Mesenchymal stem cell (in vitro differentiated cells and primary cell): ENCODE measurements around the gene NCOA7.
A peak's percentile ranks its signal among the peaks of the same experiment; 100 is the strongest.

Source experiments
- DNase-seq: peaks from one replicate; pipeline ENCODE4 v3.0.0-alpha.2; 2013
- H2AFZ ChIP-seq: one replicate; pipeline ENCODE4 v1.6.1; 2013; ENCODE audit warnings: low read depth, mild to moderate bottlenecking, control low read depth, inconsistent platforms, low read length, moderate library complexity
- H2AK5ac ChIP-seq: 2 replicates; pipeline ENCODE4 v1.6.1; 2013; ENCODE audit warnings: low read length, moderate library complexity, mild to moderate bottlenecking, inconsistent platforms; ENCODE audit not compliant: severe bottlenecking
- H2BK120ac ChIP-seq: one replicate; pipeline ENCODE4 v1.6.1; 2013; ENCODE audit warnings: low read depth, mild to moderate bottlenecking, inconsistent platforms, low read length, moderate library complexity
- H2BK12ac ChIP-seq, 2 experiments: one replicate each; pipeline ENCODE4 v1.6.1; 2013; ENCODE audit warnings: inconsistent platforms in 2 of 2, low read length in 2 of 2, mild to moderate bottlenecking in 2 of 2, moderate library complexity in 2 of 2, control low read depth in 1 of 2
- H2BK15ac ChIP-seq: one replicate; pipeline ENCODE4 v1.6.1; 2013; ENCODE audit warnings: mild to moderate bottlenecking, low read depth, inconsistent platforms; ENCODE audit not compliant: poor library complexity, severe bottlenecking
- H2BK5ac ChIP-seq: 2 replicates; pipeline ENCODE4 v1.6.1; 2013; ENCODE audit warnings: low read depth, mild to moderate bottlenecking, low read length, control low read depth, inconsistent platforms; ENCODE audit not compliant: poor library complexity, severe bottlenecking
- H3K14ac ChIP-seq, 2 experiments: one replicate each; pipeline ENCODE4 v1.6.1; 2013; ENCODE audit warnings: inconsistent platforms in 2 of 2, low read length in 2 of 2, control low read depth in 1 of 2, mild to moderate bottlenecking in 1 of 2, moderate library complexity in 1 of 2
- H3K18ac ChIP-seq, 2 experiments: one replicate each; pipeline ENCODE4 v1.6.1; 2013; ENCODE audit warnings: inconsistent platforms in 2 of 2, low read length in 2 of 2, control low read depth in 1 of 2, low read depth in 1 of 2, mild to moderate bottlenecking in 1 of 2
- H3K23ac ChIP-seq, 2 experiments: one replicate each; pipeline ENCODE4 v1.6.1; 2013; ENCODE audit warnings: inconsistent platforms in 2 of 2, low read length in 2 of 2, mild to moderate bottlenecking in 2 of 2, moderate library complexity in 2 of 2, control low read depth in 1 of 2
- H3K27ac ChIP-seq: 2 replicates; pipeline ENCODE4 v1.5.1; 2013; ENCODE audit warnings: mild to moderate bottlenecking, moderate library complexity, low read length, control low read depth, inconsistent platforms; ENCODE audit not compliant: poor library complexity, severe bottlenecking
- H3K27me3 ChIP-seq, 2 experiments: 2 replicates each; pipeline versions ENCODE4 v1.6.1 to v1.7.0; 2013; ENCODE audit warnings: low read length in 2 of 2, mild to moderate bottlenecking in 2 of 2, moderate library complexity in 2 of 2, control low read depth in 1 of 2, inconsistent platforms in 1 of 2; ENCODE audit not compliant: control insufficient read depth in 1 of 2, insufficient read depth in 1 of 2
- H3K36me3 ChIP-seq, 2 experiments: 2 replicates each; pipeline versions ENCODE4 v1.6.1 to v1.7.0; 2013; ENCODE audit warnings: low read length in 2 of 2, control low read depth in 1 of 2, inconsistent platforms in 1 of 2, low read depth in 1 of 2, mild to moderate bottlenecking in 1 of 2; ENCODE audit not compliant: insufficient read depth in 2 of 2, control insufficient read depth in 1 of 2
- H3K4ac ChIP-seq, 2 experiments: one replicate each; pipeline ENCODE4 v1.6.1; 2013; ENCODE audit warnings: inconsistent platforms in 2 of 2, low read length in 2 of 2, mild to moderate bottlenecking in 2 of 2, moderate library complexity in 2 of 2, control low read depth in 1 of 2, low read depth in 1 of 2
- H3K4me1 ChIP-seq: 2 replicates; pipeline ENCODE4 v1.6.1; 2013; ENCODE audit warnings: low read depth, low read length, control low read depth; ENCODE audit not compliant: control insufficient read depth, insufficient read depth
- H3K4me2 ChIP-seq: 2 replicates; pipeline ENCODE4 v1.6.1; 2013; ENCODE audit warnings: low read length, mild to moderate bottlenecking, inconsistent platforms; ENCODE audit not compliant: poor library complexity, severe bottlenecking
- H3K4me3 ChIP-seq, 2 experiments: 2 replicates each; pipeline versions ENCODE4 v1.5.1 to v1.7.0; 2013; ENCODE audit warnings: low read length in 2 of 2, mild to moderate bottlenecking in 2 of 2, control low read depth in 1 of 2, low read depth in 1 of 2; ENCODE audit not compliant: insufficient read depth in 1 of 2
- H3K79me1 ChIP-seq: replicated peaks from 2 replicates; pipeline ENCODE4 v1.6.1; 2013; ENCODE audit warnings: mild to moderate bottlenecking, control low read depth, low read length, inconsistent platforms; ENCODE audit not compliant: poor library complexity, severe bottlenecking
- H3K9ac ChIP-seq: 2 replicates; pipeline ENCODE4 v1.7.0; 2013; ENCODE audit warnings: mild to moderate bottlenecking, low read length, moderate library complexity
- H3K9me3 ChIP-seq: 2 replicates; pipeline ENCODE4 v1.7.0; 2013; ENCODE audit warnings: mild to moderate bottlenecking, low read length; ENCODE audit not compliant: control insufficient read depth
- H4K8ac ChIP-seq: one replicate; pipeline ENCODE4 v1.6.1; 2013; ENCODE audit warnings: inconsistent platforms, mild to moderate bottlenecking, low read length, moderate library complexity
- H4K91ac ChIP-seq: one replicate; pipeline ENCODE4 v1.6.1; 2013; ENCODE audit warnings: mild to moderate bottlenecking, low read length, inconsistent platforms
- WGBS: methylation state at CpG from one replicate; pipeline ENCODE4 v1.1.7; 2013; ENCODE audit warnings: mixed read lengths; 5-methylcytosine and 5-hydroxymethylcytosine counted together

The NCOA7 gene

DNA sequence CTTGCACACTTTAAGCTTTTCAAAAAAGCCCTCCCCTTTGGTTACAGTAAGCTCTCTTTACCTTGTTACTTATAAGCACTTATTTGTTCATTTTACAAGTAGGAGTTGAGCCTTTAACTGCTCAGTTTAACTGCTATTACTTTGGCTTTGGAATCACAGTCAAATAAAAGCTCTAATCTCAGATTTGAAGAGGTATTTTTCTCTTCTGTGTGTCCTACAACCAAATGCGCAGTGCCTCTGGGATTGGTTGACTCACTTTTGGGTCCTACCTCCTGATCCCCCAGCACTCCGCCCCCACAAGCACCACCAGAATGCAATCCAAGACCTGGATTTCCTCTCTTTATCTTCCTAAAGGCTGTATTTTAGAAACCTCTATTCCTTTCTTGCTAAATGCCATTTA lies 2.5 kb downstream of the NCOA7 start:
- H3K18ac ChIP-seq, result no peak overlapping the region
- H4K8ac ChIP-seq, result no peak overlapping the region
- peaks cover 6% of the 10 kb centered on the region for H3K79me1 ChIP-seq
- no peaks in the 10 kb centered on the region for H3K9me3 ChIP-seq
- H3K14ac ChIP-seq, result no peak overlapping the region
- no peak overlapping the region for H3K23ac ChIP-seq
- H2AK5ac ChIP-seq, result no peak overlapping the region
- peak overlapping the region; percentile 90 for H3K9ac ChIP-seq
- no peak overlapping the region for H2AFZ ChIP-seq
- H3K27ac ChIP-seq, result no peak overlapping the region
- no peak overlapping the region for H2BK12ac ChIP-seq
- H3K4me1 ChIP-seq, result peaks cover 8% of the 10 kb centered on the region
- H4K91ac ChIP-seq, result no peak overlapping the region
- H2BK15ac ChIP-seq, result no peak overlapping the region
- H3K27me3 ChIP-seq, result no peaks in the 10 kb centered on the region
- H3K36me3 ChIP-seq, result peaks cover 0 to 12% of the 10 kb centered on the region in 2 experiments
- H3K4me2 ChIP-seq, result no peak overlapping the region
- H2BK120ac ChIP-seq, result no peak overlapping the region
- DNase-seq, result no peak
- peak overlapping the region in 1 of 2 experiments; percentile 97 for H3K4me3 ChIP-seq
- WGBS, result 98% methylated on average over 2 of the region's 2 CpGs
- no peak overlapping the region for H2BK5ac ChIP-seq
- no peak overlapping the region for H3K4ac ChIP-seq

DNA sequence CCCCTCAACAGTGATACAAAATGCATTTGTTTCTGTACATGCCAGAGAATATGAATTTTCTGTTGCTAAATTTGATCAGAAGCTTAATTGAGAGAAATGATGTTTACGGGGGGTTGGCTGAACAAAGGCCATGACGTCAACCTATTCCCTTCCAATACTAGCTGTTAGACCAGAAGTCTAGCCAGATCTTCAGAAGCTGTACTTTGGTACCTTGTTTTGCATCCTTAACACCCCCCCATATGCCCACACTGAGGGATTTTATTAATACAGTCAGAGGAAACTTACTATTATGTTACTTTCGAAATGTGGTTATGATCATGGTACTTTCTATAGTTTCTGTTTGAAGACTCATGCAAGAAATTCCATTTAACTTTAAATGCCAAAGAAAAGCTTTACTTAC lies 3.1 kb downstream of the NCOA7 start:
- Histone ChIP-seq H3K4me1 (peaks cover 8% of the 10 kb centered on the region), H3K27ac (no peak overlapping the region), H3K36me3 (peaks cover 0 to 12% of the 10 kb centered on the region in 2 experiments), H4K8ac (no peak overlapping the region), H2BK15ac (no peak overlapping the region), H3K79me1 (peaks cover 6% of the 10 kb centered on the region), H2BK5ac (no peak overlapping the region), H3K18ac (no peak overlapping the region), H3K14ac (no peak overlapping the region), H2AFZ (no peak overlapping the region), H3K23ac (no peak overlapping the region), H2BK12ac (no peak overlapping the region), H3K27me3 (no peaks in the 10 kb centered on the region), H2BK120ac (no peak overlapping the region), H3K4ac (no peak overlapping the region), H3K9me3 (no peaks in the 10 kb centered on the region), H4K91ac (no peak overlapping the region), H3K4me3 (peak overlapping the region in 1 of 2 experiments; percentile 97), H3K4me2 (no peak overlapping the region), H2AK5ac (no peak overlapping the region), H3K9ac (peak overlapping the region; percentile 90)
- 100% methylated on average over 2 of the region's 3 CpGs for WGBS
- no peak for DNase-seq

DNA sequence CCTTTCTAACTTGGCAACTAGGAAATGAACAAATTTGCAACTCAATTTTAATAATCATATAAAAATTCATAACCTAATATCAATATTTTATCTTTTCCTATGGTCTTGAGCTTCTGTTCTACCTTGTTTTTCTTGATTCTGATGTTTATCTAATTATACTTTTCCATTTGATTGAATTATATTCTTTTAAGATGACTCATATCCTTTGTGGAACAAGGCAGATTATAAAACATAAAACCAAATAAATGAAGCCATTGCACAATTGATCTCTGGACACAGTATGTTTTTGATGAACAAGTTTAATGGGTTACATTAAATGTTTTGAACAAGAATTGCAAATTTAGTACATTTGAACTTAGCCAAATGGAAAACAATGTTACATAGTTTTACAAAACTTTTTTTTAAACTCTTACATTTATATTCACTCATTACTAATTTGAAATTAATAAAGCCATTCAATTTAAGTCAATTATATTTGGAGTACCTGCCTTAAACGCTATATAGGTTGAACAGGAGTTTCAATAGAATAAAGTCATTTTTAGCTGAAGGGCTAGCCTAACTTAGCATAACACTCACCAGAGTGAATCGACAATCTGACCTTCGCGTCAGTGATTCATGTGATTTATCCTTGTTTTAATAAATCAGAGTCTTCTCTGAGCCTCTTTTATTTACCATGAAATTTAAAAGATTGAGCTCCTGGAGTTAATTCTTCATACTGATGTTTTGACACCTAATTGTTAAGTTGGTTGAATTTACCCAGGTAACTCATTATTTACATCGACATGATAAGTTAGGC lies 3.8 kb downstream of the NCOA7 start:
- Histone ChIP-seq H3K4me3 (peak overlapping the region in 1 of 2 experiments; percentile 97), H2BK5ac (no peak overlapping the region), H3K79me1 (peaks cover 6% of the 10 kb centered on the region), H3K4ac (no peak overlapping the region), H3K9ac (peak overlapping the region; percentile 90), H3K36me3 (peaks cover 0 to 16% of the 10 kb centered on the region in 2 experiments), H4K91ac (no peak overlapping the region), H3K4me1 (peaks cover 7% of the 10 kb centered on the region), H3K27me3 (no peaks in the 10 kb centered on the region), H4K8ac (no peak overlapping the region), H2BK12ac (no peak overlapping the region), H3K9me3 (no peaks in the 10 kb centered on the region), H3K18ac (no peak overlapping the region), H2BK120ac (no peak overlapping the region), H2AFZ (no peak overlapping the region), H3K14ac (no peak overlapping the region), H3K23ac (no peak overlapping the region), H2BK15ac (no peak overlapping the region), H2AK5ac (no peak overlapping the region), H3K4me2 (no peak overlapping the region), H3K27ac (no peak overlapping the region)
- DNase-seq, result no peak
- no CpG with 5 or more reads among the region's 5 CpGs for WGBS

DNA sequence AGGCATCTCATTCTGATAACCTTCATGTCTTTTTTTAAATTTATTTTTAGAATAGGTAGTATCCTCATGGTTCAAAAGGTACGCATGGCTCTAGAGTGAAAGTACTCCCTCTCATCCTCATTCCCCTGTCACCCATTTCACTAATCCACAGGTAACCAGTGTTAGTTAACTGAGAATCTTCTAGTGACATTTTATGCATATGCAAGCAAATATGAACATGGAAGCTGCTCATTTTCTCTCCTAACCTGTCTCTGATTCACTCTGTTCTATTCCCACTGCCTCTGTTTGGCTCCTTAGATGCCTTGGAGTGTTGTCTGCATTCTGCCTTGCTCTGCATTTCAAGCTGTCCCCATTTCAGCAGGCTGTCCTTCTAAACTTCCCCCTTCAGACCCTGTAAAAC lies 4.5 kb downstream of the NCOA7 start:
- no CpG with 5 or more reads among the region's 1 CpG for WGBS
- Histone ChIP-seq H3K4ac (no peak overlapping the region), H3K27me3 (no peaks in the 10 kb centered on the region), H3K4me1 (peaks cover 2% of the 10 kb centered on the region), H3K23ac (no peak overlapping the region), H4K91ac (no peak overlapping the region), H2BK5ac (no peak overlapping the region), H3K79me1 (peaks cover 6% of the 10 kb centered on the region), H2AK5ac (no peak overlapping the region), H3K14ac (no peak overlapping the region), H2BK12ac (no peak overlapping the region), H3K9ac (no peak overlapping the region), H3K4me2 (no peak overlapping the region), H3K27ac (no peak overlapping the region), H3K18ac (peak overlapping the region in 1 of 2 experiments; percentile 0), H3K4me3 (no peak overlapping the region), H3K9me3 (no peaks in the 10 kb centered on the region), H3K36me3 (peaks cover 0 to 19% of the 10 kb centered on the region in 2 experiments), H4K8ac (no peak overlapping the region), H2BK120ac (no peak overlapping the region), H2AFZ (no peak overlapping the region), H2BK15ac (no peak overlapping the region)
- no peak for DNase-seq
